ENCODE measurements around the gene PGLYRP1. TPM values are rescaled to one million over a fixed set of nuclear protein-coding genes. Genes with fewer than 3 reads are reported as not detected.

PGLYRP1 gene
- total RNA-seq, 1 experiment from 2014 or later: not detected

DNA sequence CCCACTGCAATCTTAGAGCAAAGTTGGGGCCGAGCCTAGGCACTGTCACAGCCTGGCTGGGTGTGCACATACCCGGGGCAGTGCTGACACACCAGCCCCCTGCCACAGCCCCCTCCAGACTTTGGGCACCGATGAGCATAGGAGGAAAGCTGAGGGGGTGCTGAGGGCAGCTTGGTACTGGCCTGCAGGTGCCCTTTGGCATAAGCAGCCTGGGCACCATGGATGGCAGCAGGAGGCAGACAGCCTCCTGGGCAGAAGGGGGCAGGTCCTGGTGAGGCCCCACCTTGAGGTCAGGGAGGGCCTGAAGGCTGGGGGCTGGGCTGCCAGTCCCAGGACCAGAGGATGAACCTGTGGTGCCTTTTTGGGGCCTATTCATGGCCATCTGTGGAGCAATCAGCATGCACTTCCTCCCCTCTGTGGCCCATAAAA, 9.8 kb upstream of the PGLYRP1 start (continued):
- TF ChIP-seq, protein P1, sequence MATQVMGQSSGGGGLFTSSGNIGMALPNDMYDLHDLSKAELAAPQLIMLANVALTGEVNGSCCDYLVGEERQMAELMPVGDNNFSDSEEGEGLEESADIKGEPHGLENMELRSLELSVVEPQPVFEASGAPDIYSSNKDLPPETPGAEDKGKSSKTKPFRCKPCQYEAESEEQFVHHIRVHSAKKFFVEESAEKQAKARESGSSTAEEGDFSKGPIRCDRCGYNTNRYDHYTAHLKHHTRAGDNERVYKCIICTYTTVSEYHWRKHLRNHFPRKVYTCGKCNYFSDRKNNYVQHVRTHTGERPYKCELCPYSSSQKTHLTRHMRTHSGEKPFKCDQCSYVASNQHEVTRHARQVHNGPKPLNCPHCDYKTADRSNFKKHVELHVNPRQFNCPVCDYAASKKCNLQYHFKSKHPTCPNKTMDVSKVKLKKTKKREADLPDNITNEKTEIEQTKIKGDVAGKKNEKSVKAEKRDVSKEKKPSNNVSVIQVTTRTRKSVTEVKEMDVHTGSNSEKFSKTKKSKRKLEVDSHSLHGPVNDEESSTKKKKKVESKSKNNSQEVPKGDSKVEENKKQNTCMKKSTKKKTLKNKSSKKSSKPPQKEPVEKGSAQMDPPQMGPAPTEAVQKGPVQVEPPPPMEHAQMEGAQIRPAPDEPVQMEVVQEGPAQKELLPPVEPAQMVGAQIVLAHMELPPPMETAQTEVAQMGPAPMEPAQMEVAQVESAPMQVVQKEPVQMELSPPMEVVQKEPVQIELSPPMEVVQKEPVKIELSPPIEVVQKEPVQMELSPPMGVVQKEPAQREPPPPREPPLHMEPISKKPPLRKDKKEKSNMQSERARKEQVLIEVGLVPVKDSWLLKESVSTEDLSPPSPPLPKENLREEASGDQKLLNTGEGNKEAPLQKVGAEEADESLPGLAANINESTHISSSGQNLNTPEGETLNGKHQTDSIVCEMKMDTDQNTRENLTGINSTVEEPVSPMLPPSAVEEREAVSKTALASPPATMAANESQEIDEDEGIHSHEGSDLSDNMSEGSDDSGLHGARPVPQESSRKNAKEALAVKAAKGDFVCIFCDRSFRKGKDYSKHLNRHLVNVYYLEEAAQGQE (IDR thresholded peaks at IDR 0.05; ENCODE audit: low read depth): no peak
- no peak for TF ChIP-seq EZH2 (IDR thresholded peaks at IDR 0.05)

DNA sequence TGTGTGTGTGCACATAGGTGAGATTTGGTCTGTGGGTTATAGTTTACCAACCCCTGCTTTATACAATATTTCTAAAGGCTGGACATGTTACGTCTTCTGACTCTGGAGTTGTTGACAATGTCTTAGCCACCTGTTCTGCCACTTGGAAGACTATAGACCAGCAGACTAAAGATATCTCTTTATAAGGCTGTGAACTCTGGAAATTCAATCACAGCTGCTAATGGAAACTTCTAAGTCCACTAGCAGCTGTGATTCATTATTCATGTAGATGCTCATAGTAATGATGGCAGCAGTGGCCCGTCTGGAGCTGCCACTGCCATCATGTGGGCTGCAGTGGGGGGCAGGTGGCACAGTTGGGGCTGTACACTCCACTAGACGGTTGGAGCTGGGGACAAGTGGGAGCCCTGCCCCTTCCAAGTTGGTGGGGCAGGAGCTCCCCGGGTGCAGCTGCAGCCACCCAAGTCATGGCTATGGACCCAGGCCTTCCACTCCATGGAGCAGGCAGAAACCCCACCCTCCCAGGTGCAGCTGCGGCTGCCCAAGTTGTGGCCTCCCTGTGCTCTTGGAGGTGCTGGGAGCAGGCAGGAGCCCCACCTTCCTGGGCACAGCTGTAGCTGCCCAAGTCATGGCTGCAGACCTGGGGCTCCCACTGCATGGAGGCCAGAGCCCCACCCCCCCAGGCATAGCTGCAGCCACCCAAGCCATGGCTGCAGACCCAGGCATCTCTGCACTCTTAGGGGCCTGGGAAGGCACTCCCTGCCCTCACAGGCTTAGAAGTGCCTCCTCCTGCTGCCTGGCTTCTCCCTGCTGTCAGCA, 9.1 kb upstream of the PGLYRP1 start:
- CTCF ChIA-PET: interaction anchor here (1.2 to 1.9 kb wide), 2 partner anchors 45 to 46 kb away, joined by 4 to 9 read pairs; no protein-coding TSS in a partner anchor

More for the DNA sequence above, 9.1 kb upstream of the PGLYRP1 start:
- Histone ChIP-seq H3K27me3 (ENCODE audit: insufficient read depth, low read length) (no peaks in the 10 kb centered on the region; the same call in 1 of the 2 replicates), H3K27ac (ENCODE audit: low read depth, low read length) (no peak overlapping the region), H4K20me1 (ENCODE audit: insufficient read depth) (no peaks in the 10 kb centered on the region), H3K9ac (ENCODE audit: low read length) (no peak overlapping the region), H3K4me2 (ENCODE audit: low read length) (no peak overlapping the region), H3K79me2 (ENCODE audit: insufficient read depth, low read length) (no peaks in the 10 kb centered on the region), H3K4me3 (replicated peaks in 1 of 2; ENCODE audit: low read depth in 1 of 2, low read length in 2 of 2) (no peak overlapping the region), H3K9me3 (ENCODE audit: control insufficient read depth in 1 of 2, insufficient read depth in 1 of 2, low read depth in 1 of 2, low read length in 2 of 2) (no peaks in the 10 kb centered on the region), H3K9me2 (ENCODE audit: insufficient read depth) (no peaks in the 10 kb centered on the region), H3K4me1 (ENCODE audit: control insufficient read depth in 1 of 2, insufficient read depth in 2 of 2, low read length in 2 of 2) (no peaks in the 10 kb centered on the region), H3K36me3 (ENCODE audit: control insufficient read depth in 1 of 2, insufficient read depth in 2 of 2, low read length in 2 of 2) (no peaks in the 10 kb centered on the region), H2AFZ (ENCODE audit: low read depth, low read length, poor library complexity, severe bottlenecking) (no peak overlapping the region)
- intact Hi-C loops (cut with micrococcal nuclease): no loop called here
- ChIA-PET RAD21 (ENCODE audit: low non-redundant PET in 1 of 2, low total read pairs in 2 of 2, uncharacterized antibody in 2 of 2, unreplicated experiment in 2 of 2) (no interaction called here), POLR2A (no interaction called here)
- ATAC-seq: no peak
- TF ChIP-seq JUND (IDR thresholded peaks at IDR 0.05) (no peak), EZH2 (IDR thresholded peaks at IDR 0.05) (no peak), YY1 (IDR thresholded peaks at IDR 0.05; ENCODE audit: extremely low read depth, insufficient replicate concordance, low read depth, low read length) (no peak), CBX3 (IDR thresholded peaks at IDR 0.05; ENCODE audit: low read depth) (no peak), SP1 (IDR thresholded peaks at IDR 0.05; ENCODE audit: low read depth) (no peak), SRF (IDR thresholded peaks at IDR 0.05; ENCODE audit: low read depth) (no peak)
- TF ChIP-seq, protein P2, sequence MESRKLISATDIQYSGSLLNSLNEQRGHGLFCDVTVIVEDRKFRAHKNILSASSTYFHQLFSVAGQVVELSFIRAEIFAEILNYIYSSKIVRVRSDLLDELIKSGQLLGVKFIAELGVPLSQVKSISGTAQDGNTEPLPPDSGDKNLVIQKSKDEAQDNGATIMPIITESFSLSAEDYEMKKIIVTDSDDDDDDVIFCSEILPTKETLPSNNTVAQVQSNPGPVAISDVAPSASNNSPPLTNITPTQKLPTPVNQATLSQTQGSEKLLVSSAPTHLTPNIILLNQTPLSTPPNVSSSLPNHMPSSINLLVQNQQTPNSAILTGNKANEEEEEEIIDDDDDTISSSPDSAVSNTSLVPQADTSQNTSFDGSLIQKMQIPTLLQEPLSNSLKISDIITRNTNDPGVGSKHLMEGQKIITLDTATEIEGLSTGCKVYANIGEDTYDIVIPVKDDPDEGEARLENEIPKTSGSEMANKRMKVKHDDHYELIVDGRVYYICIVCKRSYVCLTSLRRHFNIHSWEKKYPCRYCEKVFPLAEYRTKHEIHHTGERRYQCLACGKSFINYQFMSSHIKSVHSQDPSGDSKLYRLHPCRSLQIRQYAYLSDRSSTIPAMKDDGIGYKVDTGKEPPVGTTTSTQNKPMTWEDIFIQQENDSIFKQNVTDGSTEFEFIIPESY (IDR thresholded peaks at IDR 0.05; ENCODE audit: extremely low read depth, insufficient replicate concordance, low read length): no peak
- TF ChIP-seq, protein P3, sequence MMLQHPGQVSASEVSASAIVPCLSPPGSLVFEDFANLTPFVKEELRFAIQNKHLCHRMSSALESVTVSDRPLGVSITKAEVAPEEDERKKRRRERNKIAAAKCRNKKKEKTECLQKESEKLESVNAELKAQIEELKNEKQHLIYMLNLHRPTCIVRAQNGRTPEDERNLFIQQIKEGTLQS (IDR thresholded peaks at IDR 0.05): no peak
- TF ChIP-seq, protein P4, sequence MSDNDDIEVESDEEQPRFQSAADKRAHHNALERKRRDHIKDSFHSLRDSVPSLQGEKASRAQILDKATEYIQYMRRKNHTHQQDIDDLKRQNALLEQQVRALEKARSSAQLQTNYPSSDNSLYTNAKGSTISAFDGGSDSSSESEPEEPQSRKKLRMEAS (IDR thresholded peaks at IDR 0.05): no peak
- TF ChIP-seq, protein P1 (IDR thresholded peaks at IDR 0.05; ENCODE audit: low read depth): no peak
- DNase-seq (ENCODE audit: low read depth, low spot score): no peak
- BruUV-seq (replicated peaks): no TSS peak

All from HCT116 (cell line).